ENCODE measurements around the gene TNFRSF12A. TPM values are rescaled to one million over a fixed set of nuclear protein-coding genes. Genes with fewer than 3 reads are reported as not detected.

Gene TNFRSF12A
- total RNA-seq, 1 experiment from 2014 or later = 78.9 TPM

GRCh38 chr16:2971985-2972784 lies 48.0 kb upstream of the TNFRSF12A start:
- DNase-seq (ENCODE audit: low spot score) (no peak), ATAC-seq (no peak)
- Mint-ChIP-seq H3K36me3 (peaks cover 9% of the 10 kb centered on the region; the same call in 1 of the 2 replicates), H3K27ac (peak overlapping the region; percentile 92), H3K27me3 (ENCODE audit: low read depth) (peaks cover 16% of the 10 kb centered on the region), H3K9me3 (no peaks in the 10 kb centered on the region), H3K4me1 (peaks cover 23% of the 10 kb centered on the region), H3K4me3 (no peak overlapping the region)
- TF ChIP-seq ZNF671 (CRISPR knock-in tag; IDR thresholded peaks at IDR 0.05) (peak; percentile 27; the same call in 1 of the 2 replicates), ZBTB21 (CRISPR knock-in tag; IDR thresholded peaks at IDR 0.05; ENCODE audit: borderline replicate concordance) (no peak)
- TF ChIP-seq, protein P1, sequence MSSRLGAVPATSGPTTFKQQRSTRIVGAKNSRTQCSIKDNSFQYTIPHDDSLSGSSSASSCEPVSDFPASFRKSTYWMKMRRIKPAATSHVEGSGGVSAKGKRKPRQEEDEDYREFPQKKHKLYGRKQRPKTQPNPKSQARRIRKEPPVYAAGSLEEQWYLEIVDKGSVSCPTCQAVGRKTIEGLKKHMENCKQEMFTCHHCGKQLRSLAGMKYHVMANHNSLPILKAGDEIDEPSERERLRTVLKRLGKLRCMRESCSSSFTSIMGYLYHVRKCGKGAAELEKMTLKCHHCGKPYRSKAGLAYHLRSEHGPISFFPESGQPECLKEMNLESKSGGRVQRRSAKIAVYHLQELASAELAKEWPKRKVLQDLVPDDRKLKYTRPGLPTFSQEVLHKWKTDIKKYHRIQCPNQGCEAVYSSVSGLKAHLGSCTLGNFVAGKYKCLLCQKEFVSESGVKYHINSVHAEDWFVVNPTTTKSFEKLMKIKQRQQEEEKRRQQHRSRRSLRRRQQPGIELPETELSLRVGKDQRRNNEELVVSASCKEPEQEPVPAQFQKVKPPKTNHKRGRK (CRISPR knock-in tag; IDR thresholded peaks at IDR 0.05; ENCODE audit: borderline replicate concordance) = no peak
- CTCF ChIA-PET = interaction anchor here (0.6 to 4.2 kb wide), 7 partner anchors 7 to 59 kb away, joined by 3 to 28 read pairs (median 6); no protein-coding TSS in a partner anchor
- POLR2A ChIA-PET = interaction anchor here (1.4 to 1.6 kb wide), 2 partner anchors 9 to 48 kb away, joined by 4 to 9 read pairs; partner anchors contain the start of genes PKMYT1 and TNFRSF12A

- Mint-ChIP-seq H3K27me3 (ENCODE audit: low read depth) (peaks cover 8% of the 10 kb centered on the region), H3K36me3 (peaks cover 9% of the 10 kb centered on the region; the same call in 1 of the 2 replicates), H3K4me1 (peaks cover 20% of the 10 kb centered on the region), H3K9me3 (no peaks in the 10 kb centered on the region), H3K27ac (no peak overlapping the region), H3K4me3 (no peak overlapping the region)
- TF ChIP-seq NR1H2 (CRISPR knock-in tag; IDR thresholded peaks at IDR 0.05) (no peak), NFATC4 (CRISPR knock-in tag; IDR thresholded peaks at IDR 0.05) (0 out of 2 replicates have a peak, but pooled peaks have one; percentile 9)
- ChIA-PET POLR2A (interaction anchor here (1.6 kb wide), 1 partner anchor 48 kb away, joined by 4 read pairs; the partner anchor contains the start of gene TNFRSF12A), CTCF (interaction anchor here (1.4 to 2.1 kb wide), 5 partner anchors 8 to 55 kb away, joined by 4 to 12 read pairs (median 6); no protein-coding TSS in a partner anchor)
- DNase-seq (ENCODE audit: low spot score) (no peak), ATAC-seq (no peak)
These were observed 47.1 kb upstream of the TNFRSF12A start for GRCh38 chr16:2973093-2973492.

- CTCF ChIA-PET = interaction anchor here (0.6 to 2.1 kb wide), 5 partner anchors 9 to 132 kb away, joined by 3 to 7 read pairs (median 3); partner anchors contain the start of gene KREMEN2
- Mint-ChIP-seq H3K9me3 (no peaks in the 10 kb centered on the region), H3K27me3 (ENCODE audit: low read depth) (peaks cover 1% of the 10 kb centered on the region; the same call in 1 of the 2 replicates), H3K27ac (no peak overlapping the region), H3K4me1 (peaks cover 14% of the 10 kb centered on the region), H3K4me3 (no peak overlapping the region), H3K36me3 (peaks cover 9% of the 10 kb centered on the region; the same call in 1 of the 2 replicates)
- no peak for DNase-seq (ENCODE audit: low spot score)
- ATAC-seq = no peak
- no peak for TF ChIP-seq CDX4 (CRISPR knock-in tag; IDR thresholded peaks at IDR 0.05; ENCODE audit: borderline replicate concordance)
- TF ChIP-seq, protein P2, sequence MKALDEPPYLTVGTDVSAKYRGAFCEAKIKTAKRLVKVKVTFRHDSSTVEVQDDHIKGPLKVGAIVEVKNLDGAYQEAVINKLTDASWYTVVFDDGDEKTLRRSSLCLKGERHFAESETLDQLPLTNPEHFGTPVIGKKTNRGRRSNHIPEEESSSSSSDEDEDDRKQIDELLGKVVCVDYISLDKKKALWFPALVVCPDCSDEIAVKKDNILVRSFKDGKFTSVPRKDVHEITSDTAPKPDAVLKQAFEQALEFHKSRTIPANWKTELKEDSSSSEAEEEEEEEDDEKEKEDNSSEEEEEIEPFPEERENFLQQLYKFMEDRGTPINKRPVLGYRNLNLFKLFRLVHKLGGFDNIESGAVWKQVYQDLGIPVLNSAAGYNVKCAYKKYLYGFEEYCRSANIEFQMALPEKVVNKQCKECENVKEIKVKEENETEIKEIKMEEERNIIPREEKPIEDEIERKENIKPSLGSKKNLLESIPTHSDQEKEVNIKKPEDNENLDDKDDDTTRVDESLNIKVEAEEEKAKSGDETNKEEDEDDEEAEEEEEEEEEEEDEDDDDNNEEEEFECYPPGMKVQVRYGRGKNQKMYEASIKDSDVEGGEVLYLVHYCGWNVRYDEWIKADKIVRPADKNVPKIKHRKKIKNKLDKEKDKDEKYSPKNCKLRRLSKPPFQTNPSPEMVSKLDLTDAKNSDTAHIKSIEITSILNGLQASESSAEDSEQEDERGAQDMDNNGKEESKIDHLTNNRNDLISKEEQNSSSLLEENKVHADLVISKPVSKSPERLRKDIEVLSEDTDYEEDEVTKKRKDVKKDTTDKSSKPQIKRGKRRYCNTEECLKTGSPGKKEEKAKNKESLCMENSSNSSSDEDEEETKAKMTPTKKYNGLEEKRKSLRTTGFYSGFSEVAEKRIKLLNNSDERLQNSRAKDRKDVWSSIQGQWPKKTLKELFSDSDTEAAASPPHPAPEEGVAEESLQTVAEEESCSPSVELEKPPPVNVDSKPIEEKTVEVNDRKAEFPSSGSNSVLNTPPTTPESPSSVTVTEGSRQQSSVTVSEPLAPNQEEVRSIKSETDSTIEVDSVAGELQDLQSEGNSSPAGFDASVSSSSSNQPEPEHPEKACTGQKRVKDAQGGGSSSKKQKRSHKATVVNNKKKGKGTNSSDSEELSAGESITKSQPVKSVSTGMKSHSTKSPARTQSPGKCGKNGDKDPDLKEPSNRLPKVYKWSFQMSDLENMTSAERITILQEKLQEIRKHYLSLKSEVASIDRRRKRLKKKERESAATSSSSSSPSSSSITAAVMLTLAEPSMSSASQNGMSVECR (CRISPR knock-in tag; IDR thresholded peaks at IDR 0.05; ENCODE audit: borderline replicate concordance) = 0 out of 2 replicates have a peak, but pooled peaks have one; percentile 11
- POLR2A ChIA-PET = interaction anchor here (0.7 kb wide), 2 partner anchors 8 to 10 kb away, joined by 3 to 4 read pairs; no protein-coding TSS in a partner anchor
These were observed 46.4 kb upstream of the TNFRSF12A start for GRCh38 chr16:2973605-2974318.
